MM.1S (cell line): Measurements from ENCODE around the gene ANKS4B.

Experiments
- CTCF ChIP-seq: fragments of 300-600 bp; sonication (generic); IDR thresholded peaks from 2 replicates; pipeline ENCODE4 v1.5.1; 2016; ENCODE audit warnings: antibody characterized with exemption, low read length, mixed read lengths
- EZH2phosphoT487 ChIP-seq: fragments of 300-600 bp; sonication (generic); IDR thresholded peaks from 2 replicates; pipeline ENCODE4 v1.6.1; 2018; ENCODE audit warnings: antibody characterized with exemption, low read length

- TF ChIP-seq CTCF = no peak
- TF ChIP-seq EZH2phosphoT487 = no peak
Observed at GRCh38 chr16:21256636-21257035, 23.1 kb downstream of the ANKS4B start.
